ENCODE results near the gene INO80E.
"Not testable (repeated sequence)": the region's sequence is repeated elsewhere in the genome, so short reads cannot be mapped to it uniquely, and the experiment has no call there.

The INO80E gene, protein sequence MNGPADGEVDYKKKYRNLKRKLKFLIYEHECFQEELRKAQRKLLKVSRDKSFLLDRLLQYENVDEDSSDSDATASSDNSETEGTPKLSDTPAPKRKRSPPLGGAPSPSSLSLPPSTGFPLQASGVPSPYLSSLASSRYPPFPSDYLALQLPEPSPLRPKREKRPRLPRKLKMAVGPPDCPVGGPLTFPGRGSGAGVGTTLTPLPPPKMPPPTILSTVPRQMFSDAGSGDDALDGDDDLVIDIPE

DNA sequence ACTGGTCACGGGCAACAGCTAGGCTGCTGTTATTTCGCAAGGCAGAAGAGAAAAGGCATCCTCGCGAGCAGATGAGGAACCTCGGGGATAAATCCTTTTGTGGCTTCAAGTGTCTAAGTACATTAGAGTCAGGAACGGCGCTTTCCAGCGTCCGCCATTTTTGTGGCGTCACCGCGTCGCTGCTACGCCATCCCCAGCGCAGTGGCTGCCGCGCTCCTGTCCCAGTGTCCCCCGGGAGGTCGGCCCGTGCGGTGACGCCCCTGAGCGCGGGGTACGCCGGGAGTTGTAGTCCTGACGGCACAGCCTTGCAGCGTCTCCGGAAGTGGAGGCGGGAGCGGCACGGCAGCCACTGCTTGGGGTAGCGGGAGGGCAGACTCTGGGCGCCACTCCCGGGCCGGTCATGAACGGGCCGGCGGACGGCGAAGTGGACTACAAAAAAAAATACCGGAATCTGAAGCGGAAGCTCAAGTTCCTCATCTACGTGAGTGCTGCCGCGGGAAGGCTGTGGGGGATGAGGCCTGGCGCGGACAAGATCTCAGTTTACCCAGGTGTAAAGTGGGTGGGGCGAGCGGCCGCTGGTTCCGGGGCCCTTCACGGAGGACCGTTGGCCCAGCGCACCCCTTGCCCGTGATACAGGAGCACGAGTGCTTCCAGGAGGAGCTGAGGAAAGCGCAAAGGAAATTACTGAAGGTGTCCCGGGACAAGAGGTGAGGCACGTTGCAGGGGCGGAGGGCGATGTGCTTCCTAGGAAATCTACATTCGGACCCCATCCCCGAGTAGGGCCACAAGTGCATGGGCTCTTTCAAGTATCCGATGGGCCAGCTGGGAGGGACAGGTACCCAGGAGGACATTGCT is at the start of gene INO80E:
INO80E (plus strand) TSS at position 331 of the 855 bp plus-strand sequence; CDS start at position 401, 70 bp downstream.
- in situ Hi-C loops (cut with MboI; ENCODE audit: low pct_unique_long_range_greater_than_20kb, low sequenced_read_pairs): no loop called here
- DNase-seq: peak; percentile 95

DNA sequence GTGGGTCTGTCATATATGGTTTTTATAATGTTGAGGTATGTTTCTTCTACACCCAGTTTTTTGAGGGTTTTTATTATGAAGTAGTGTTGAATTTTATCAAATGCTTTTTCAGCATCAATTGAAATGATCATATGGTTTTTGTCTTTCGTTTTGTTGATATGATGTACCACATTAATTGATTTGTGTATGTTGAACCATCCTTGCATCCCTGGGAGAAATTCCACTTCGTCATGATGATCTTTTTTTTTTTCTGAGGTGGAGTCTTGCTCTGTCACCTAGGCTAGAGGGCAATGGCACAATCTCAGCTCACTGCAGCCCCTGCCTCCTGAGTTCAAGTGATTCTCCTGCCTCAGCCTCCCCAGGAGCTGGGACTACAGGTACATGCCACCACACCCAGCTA is 48.1 kb upstream of the INO80E start:
- in situ Hi-C loops (cut with MboI; ENCODE audit: low pct_unique_long_range_greater_than_20kb, low sequenced_read_pairs): no loop called here
- no peak for DNase-seq

DNA sequence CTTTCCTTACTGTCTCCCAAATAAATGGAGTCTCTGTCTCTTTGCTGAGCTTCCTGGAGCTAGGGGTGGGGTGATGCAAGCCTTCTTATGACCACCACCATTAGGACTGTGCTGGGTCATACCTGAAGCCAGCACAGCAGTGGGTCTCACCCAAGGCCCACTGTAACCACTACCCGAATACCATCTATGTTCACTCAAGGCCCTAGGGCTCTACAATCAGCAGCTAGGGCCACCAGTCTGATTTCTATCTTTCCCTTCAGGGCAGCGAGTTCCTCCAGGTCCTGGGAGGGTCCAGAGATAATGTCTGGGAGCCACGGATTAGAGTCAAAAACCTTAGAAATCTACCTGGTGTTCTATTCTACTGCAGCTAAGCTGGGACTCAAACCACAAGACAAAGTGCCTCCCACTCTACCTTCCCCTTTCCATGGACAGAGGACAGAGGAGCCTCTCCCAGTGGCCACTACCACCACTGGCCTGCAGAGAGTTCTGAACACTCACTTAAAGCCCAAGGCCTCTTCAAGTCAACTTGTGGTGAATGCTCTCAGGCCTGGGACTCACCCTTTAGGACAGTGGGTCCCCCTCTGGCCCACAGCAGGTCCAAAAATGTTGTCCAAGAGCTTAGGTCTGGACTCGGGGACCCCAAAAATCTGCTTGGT is 45.1 kb upstream of the INO80E start:
- DNase-seq: no peak
- in situ Hi-C loops (cut with MboI; ENCODE audit: low pct_unique_long_range_greater_than_20kb, low sequenced_read_pairs): no loop called here

DNA sequence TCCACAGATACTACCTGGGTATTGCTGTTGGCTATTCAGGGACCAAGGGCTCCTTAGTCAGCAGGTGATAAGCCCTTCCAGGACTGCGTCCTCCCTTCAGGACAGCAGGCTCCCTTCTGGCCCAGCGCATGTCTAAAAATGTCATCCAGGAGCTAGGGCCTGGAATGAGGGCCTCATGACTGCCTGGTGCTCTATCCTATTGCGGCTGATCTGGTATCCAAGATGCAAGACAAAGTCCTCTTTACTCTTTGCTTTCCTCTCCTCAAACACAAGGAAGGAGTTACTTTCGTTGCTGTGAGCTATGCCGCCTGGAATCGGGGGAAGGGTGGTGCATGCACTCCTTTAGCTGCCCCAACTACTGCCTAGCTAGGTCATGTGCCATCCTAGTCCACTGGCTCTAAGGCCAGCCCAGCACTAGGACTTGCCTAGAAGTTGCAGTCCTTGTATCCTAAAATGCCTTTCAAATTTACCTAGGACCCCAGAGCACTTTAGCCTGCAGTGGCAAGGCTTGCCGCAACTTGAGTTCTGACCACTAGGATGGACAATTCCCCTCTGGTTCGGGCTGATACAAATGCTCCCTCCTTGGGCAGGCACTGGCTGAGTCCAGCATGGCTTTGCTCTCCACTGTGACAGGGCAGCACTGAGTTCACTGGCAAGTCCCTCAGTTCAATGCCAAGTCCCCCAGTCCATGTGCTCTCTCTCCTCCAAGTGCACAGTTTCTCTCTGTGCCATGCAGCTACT is 44.2 kb upstream of the INO80E start:
- in situ Hi-C loops (cut with MboI; ENCODE audit: low pct_unique_long_range_greater_than_20kb, low sequenced_read_pairs): no loop called here
- no peak for DNase-seq

DNA sequence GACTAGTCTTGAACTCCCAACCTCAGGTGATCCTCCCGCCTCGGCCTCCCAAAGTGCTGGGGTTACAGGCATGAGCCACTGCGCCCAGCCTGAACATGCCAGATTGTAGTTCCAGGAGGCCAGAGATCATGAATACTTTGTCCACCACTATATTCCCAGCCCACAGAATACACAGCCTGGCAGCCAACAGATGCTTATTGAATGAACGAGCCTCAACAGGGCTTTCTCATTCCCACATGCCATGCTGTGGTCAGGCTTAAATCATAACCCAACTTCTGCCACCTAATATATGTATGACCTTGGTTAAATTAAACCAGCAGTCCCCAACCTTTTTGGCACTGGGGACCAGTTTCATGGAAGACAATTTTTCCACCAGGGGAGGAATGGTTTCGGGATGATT is 37.3 kb upstream of the INO80E start:
- DNase-seq: no peak
- in situ Hi-C loops (cut with MboI; ENCODE audit: low pct_unique_long_range_greater_than_20kb, low sequenced_read_pairs): no loop called here

DNA sequence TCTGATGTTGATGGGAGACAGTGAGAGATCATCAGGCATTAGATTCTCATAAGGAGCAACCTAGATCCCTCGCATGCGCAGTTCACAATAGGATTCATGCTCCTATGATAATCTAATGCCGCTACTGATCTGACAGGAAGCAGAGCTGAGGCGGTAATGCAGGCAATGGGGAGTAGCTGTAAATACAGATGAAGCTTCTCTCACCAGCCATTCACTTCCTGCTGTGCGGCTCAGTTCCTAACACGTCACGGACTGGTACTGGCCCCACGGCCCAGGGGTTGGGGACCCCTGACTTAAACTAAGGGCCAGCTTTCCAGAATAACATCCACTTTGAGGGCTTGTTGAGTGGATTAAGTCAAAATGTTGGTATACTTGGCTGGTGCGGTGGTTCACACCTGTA is 36.7 kb upstream of the INO80E start:
- no peak for DNase-seq
- in situ Hi-C loops (cut with MboI; ENCODE audit: low pct_unique_long_range_greater_than_20kb, low sequenced_read_pairs): no loop called here

DNA sequence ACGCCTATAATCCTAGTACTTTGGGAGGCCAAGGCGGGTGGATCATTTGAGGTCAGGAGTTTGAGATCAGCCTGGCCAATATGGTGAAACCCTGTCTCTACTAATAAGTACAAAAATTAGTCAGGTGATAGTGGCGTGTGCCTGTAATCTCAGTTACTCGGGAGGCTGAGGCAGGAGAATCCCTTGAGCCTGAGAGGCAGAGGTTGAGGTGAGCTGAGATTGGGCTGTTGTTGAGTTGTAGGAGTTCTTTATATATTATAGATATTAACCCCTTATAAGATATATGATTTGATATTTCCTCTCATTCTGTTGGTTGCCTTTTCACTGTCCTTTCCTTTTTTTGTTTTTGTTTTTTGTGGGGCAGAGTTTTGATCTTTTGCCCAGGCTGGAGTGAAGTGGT is 36.2 kb upstream of the INO80E start:
- DNase-seq; in situ Hi-C loops (cut with MboI; ENCODE audit: low pct_unique_long_range_greater_than_20kb, low sequenced_read_pairs): not testable (repeated sequence)

DNA sequence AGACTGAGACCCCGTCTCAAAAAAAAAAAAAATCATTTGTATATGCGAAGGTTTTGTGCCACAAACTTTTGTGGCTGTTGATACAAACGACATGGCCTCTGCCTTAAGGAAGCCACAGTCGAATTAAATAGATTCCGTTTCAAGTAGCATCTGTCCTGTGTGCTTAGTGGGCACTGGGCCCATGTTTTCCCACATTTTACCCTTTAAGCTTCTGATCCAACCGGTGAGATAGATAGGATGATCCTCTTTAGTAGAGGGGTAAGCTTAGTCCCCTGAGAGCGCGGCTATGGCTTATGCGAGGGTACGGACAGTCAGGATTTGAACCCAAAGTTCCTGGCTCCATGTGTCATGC is 34.9 kb upstream of the INO80E start:
- in situ Hi-C loops (cut with MboI; ENCODE audit: low pct_unique_long_range_greater_than_20kb, low sequenced_read_pairs): no loop called here
- no peak for DNase-seq

DNA sequence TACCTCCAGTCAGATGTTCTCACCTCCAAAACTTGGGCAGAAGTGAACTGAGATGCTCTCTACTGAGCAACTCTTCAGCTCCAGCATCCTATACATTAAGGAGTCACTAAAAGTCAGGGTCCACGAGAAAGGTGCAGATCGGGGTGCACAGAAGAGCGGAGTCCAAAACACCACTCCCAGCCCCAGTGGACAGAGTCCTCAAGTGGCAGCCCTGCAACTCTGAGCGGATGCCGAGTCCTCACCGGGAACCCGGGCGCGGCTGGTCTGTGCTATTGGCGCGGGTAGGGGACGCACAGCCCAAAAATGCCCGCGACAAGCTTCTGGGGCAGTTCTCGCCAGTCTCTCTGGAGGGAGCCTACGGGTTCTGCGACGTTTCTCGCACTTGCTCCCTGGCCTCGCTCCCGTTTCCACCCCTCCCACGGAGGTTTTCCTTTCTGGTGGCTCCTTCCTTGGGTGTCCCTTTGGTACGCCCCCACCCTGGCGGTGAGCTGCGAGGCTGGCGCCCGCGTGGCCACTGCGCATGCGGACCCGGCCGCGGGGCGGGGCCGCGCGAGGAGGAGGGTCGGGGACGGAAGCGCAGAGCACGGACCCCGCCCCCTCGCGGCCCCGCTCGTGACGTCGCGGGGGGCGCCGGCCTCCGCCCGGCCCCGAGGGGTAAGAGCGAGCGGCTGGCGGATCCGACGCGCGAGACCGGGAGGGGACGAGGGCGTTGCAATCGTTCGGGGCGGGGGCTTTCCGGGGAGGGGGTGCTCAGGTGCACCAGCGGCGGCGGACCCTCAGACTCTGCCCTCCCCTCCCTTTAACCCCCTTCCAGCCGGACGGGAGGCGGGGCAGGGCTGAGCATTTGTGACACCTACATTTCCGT is 34.3 kb upstream of the INO80E start, which contains the start of gene TMEM219:
TMEM219 (plus strand) TSS at position 601 of the 865 bp plus-strand sequence. CDS start 1,065 bp downstream, outside the sequence.
- in situ Hi-C loops (cut with MboI; ENCODE audit: low pct_unique_long_range_greater_than_20kb, low sequenced_read_pairs): no loop called here
- DNase-seq: peak; percentile 97

DNA sequence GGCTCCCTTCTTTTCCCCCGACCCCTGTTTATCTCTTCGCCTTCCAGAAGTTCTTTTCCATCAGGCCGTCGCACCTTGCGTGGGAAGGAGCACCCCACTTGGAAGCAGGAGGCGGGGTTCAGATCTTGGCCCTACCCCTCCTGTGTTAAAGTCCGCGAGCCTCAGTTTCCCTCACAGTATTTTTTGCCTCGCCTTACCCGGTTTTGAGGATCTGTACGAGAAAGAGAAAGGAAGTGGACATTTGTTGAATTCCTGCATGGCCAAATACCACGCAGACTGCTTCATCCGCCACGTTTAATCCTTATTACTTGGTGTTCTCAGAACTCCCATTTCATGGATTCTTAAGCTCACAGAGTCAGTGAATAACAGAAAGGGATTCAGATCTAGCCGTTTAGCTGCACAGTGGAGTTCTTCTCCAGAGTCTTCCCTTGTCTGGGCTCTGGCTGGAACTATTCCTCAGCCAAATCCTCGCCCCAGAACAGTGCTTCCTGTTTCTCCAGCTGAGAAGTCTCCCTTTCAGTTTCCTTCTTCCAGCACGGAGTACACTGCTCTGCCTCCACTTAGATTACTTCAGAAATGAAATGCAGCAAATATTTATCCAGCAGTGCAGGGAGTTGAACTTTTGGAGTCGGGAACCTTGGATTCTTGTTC is 33.6 kb upstream of the INO80E start:
- peak; percentile 50 for DNase-seq
- in situ Hi-C loops (cut with MboI; ENCODE audit: low pct_unique_long_range_greater_than_20kb, low sequenced_read_pairs): no loop called here

DNA sequence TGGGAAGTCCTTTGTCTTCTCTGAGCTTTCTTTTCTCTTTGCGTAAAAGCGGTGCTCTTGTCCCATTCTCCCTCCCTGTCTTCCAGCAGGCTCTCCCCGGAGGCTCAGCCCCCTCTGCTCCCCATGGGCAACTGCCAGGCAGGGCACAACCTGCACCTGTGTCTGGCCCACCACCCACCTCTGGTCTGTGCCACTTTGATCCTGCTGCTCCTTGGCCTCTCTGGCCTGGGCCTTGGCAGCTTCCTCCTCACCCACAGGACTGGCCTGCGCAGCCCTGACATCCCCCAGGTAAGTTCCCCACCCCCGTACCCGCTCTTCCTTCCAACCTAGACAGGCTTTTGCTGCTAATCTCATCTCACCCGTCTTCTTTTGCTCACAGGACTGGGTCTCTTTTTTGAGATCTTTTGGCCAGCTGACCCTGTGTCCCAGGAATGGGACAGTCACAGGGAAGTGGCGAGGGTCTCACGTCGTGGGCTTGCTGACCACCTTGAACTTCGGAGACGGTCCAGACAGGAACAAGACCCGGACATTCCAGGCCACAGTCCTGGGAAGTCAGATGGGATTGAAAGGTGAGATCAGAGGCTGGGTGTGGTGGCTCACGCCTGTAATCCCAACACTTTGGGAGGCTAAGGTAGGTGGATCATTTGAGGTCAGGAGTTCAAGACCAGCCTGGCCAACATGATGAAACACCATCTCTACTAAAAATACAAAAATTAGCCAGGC is 32.9 kb upstream of the INO80E start:
- DNase-seq: no peak
- in situ Hi-C loops (cut with MboI; ENCODE audit: low pct_unique_long_range_greater_than_20kb, low sequenced_read_pairs): no loop called here

DNA sequence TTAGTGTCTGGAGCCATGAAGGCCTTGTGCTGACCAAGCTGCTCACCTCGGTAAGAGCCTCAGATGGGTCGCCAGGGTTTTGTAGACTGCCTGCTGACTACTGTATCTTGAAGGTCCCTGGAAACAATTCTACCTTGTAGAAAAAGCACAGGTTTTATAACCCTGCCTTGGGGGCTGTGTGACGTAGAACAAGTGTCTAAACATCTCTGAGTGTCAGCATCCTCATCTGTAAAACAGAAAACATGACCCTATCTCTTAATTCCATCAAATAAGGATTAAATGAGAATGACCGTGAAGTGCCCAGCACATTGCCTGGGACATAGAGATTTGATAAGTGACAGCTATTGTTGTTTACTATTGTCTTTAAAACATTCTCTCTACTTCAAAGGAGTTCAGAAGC is 27.8 kb upstream of the INO80E start:
- in situ Hi-C loops (cut with MboI; ENCODE audit: low pct_unique_long_range_greater_than_20kb, low sequenced_read_pairs): no loop called here
- DNase-seq: no peak

DNA sequence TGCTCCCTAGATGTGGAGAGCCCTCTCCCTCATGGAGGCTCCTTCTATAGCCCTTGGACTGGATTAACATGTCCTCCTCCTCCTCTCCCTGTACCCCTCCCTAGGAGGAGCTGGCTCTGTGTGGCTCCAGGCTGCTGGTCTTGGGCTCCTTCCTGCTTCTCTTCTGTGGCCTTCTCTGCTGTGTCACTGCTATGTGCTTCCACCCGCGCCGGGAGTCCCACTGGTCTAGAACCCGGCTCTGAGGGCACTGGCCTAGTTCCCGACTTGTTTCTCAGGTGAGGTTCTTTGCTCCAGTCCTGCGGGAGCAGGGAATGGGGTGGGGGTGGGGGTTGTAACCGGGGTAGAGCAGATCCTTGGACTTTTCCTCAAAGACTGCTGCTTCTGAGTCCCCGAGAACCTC is 24.7 kb upstream of the INO80E start:
- no peak for DNase-seq
- in situ Hi-C loops (cut with MboI; ENCODE audit: low pct_unique_long_range_greater_than_20kb, low sequenced_read_pairs): no loop called here

DNA sequence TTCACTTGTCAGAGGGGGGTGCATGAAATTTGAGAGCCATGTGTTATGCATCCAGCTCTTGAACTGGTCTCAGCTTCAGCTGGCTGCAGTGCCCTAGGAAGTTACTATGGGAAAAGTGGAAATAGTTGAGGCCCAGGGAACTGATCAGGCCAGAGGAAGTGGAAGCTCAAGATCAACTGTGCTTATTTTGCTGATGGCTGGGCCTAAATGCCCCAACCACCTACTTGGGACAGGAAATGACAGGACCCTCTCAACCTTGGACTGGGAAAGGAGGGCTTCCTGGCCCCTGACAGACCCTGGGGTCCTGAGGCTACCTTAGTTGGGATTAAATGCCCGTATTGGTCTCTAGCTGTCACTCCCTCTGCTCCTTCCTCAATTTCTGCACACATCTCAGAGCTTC is 23.5 kb upstream of the INO80E start:
- DNase-seq: no peak
- in situ Hi-C loops (cut with MboI; ENCODE audit: low pct_unique_long_range_greater_than_20kb, low sequenced_read_pairs): no loop called here

DNA sequence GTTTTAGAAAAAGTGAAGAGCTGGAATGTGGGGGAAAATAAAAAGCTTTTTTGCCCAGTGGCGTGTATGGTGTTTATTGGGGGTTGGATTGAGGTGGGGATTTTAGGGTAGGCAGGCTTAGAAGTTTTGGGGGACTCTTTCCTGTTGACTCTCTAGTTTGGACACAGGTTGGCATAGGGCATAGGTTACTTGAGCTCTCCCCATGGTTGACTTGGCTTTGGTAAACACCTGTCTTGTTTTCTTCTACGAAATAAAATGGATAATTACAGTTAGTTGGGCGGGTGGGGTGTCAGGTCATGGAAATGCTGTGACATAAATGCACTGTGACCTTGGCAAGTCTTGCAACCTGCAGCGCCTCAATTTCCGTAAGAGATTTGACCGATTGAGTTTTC is 23.1 kb upstream of the INO80E start:
- no peak for DNase-seq
- in situ Hi-C loops (cut with MboI; ENCODE audit: low pct_unique_long_range_greater_than_20kb, low sequenced_read_pairs): no loop called here

DNA sequence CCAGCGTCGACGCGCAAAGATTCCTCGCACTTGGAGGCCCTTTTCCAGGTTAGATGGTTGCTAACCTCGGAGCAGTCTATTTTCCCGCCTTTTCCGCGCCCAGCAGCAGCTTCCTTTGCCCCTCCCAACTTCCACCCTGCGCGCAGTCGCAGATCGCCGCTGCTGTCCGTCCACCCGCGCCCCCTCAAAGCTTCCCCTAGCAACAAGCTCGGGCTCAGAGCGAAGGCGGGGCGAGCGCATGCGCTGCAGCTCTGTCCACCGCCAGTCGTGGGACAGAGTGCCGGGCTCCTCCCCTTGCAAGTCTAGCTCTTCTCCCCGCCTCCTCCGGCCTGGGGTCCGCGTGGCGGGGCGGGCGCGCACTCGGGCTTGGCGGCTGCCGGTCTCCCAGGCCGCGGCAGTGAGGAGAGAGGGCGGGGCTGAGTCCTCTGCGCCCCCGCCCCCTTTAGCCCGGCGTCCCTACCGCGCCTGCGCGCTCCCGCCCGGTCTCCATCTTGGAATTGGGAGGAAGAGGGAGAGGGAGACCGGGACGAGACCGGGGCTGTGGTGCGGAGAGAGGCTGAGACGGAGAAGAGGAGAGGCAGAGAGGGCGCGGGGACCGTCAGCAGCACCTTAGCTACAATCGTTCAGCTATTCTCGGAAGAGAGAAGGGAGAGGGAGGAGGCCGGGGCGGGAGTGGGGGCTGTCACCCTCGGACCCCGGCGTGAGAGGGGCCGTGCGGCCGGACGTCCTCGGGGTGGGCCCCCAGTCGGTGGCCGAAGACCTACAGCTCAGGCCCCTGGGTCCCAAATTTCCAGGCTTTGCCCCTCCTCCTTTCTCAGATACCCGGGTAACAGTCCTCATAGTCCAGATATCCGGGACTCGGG is 22.4 kb upstream of the INO80E start, which contains the start of gene TAOK2:
TAOK2 (plus strand) TSS at position 485 of the 863 bp plus-strand sequence. CDS start 3,905 bp downstream, outside the sequence.
- DNase-seq: peak; percentile 100
- in situ Hi-C loops (cut with MboI; ENCODE audit: low pct_unique_long_range_greater_than_20kb, low sequenced_read_pairs): no loop called here

Measured in KBM-7 (cell line).